GM12874 (cell line): ENCODE data around the gene HEATR3.

Experiments
- CTCF ChIP-seq: IDR thresholded peaks from 2 replicates; pipeline ENCODE4 v1.5.1; 2011; ENCODE audit warnings: low read depth, mild to moderate bottlenecking, control low read depth, low read length, moderate library complexity; ENCODE audit not compliant: insufficient read depth

Gene HEATR3

GRCh38 chr16:50086176-50086575 is 20.4 kb downstream of the HEATR3 start:
- no peak for TF ChIP-seq CTCF

GRCh38 chr16:50088302-50088701 is 22.5 kb downstream of the HEATR3 start:
- TF ChIP-seq CTCF: no peak

- no peak for TF ChIP-seq CTCF
Measured at GRCh38 chr16:50092891-50093290, 27.1 kb downstream of the HEATR3 start.

- no peak for TF ChIP-seq CTCF
Measured at GRCh38 chr16:50093607-50094539, 28.1 kb downstream of the HEATR3 start.

- no peak for TF ChIP-seq CTCF
Measured at GRCh38 chr16:50096791-50097190, 31.0 kb downstream of the HEATR3 start.

- no peak for TF ChIP-seq CTCF
Measured at GRCh38 chr16:50099957-50100648, 34.3 kb downstream of the HEATR3 start.

- TF ChIP-seq CTCF: no peak
Measured at GRCh38 chr16:50102051-50102746, 36.4 kb downstream of the HEATR3 start.
